22Rv1 (cell line): ENCODE results near the gene VEGFA.

Experiments used
- CTCF ChIP-seq: fragments of 450-650 bp; IDR thresholded peaks from 2 replicates; pipeline ENCODE4 v1.5.1; 2017; ENCODE audit warnings: mild to moderate bottlenecking
- ZFX ChIP-seq: fragments of 450-650 bp; IDR thresholded peaks from 2 replicates; pipeline ENCODE4 v1.6.1; 2017; ENCODE audit warnings: antibody characterized with exemption, borderline replicate concordance

GRCh38 chr6:43806758-43807227 lies 36.8 kb downstream of the VEGFA start:
- TF ChIP-seq CTCF (no peak), ZFX (no peak)
